GM18873 (cell line): ENCODE results near the gene POGK.
"Not testable (repeated sequence)": the region's sequence is repeated elsewhere in the genome, so short reads cannot be mapped to it uniquely, and the experiment has no call there.

ENCODE experiments used
- ATAC-seq: cut with Tn5 transposase; IDR thresholded peaks from one replicate; pipeline ENCODE4 v1.9.1; 2021; ENCODE audit warnings: mild to moderate bottlenecking, moderate library complexity, moderate number of reproducible peaks; ENCODE audit not compliant: unreplicated experiment, low FRiP score

The POGK gene

GRCh38 chr1:166855558-166855957 is 16.3 kb downstream of the POGK start:
- no peak for ATAC-seq

DNA sequence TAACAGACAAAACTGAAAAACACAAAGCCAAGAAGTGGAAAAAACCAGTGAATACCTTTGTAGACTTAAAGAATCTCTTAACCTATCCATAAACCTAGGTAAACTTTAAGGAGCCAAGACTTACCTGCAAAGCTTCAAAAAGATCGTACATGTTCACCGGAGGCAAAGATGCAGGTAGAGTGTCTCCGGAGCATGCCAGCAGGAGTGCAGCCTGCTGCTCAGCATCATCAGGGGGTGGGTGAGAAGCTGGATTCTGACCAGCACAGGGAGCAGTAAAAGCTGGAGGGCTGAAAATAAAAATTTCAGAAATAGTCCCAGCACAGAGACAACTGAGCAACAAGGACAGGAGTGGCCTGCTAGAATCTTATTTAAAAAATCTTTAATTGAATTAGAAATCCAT is 18.7 kb downstream of the POGK start:
- no peak for ATAC-seq

DNA sequence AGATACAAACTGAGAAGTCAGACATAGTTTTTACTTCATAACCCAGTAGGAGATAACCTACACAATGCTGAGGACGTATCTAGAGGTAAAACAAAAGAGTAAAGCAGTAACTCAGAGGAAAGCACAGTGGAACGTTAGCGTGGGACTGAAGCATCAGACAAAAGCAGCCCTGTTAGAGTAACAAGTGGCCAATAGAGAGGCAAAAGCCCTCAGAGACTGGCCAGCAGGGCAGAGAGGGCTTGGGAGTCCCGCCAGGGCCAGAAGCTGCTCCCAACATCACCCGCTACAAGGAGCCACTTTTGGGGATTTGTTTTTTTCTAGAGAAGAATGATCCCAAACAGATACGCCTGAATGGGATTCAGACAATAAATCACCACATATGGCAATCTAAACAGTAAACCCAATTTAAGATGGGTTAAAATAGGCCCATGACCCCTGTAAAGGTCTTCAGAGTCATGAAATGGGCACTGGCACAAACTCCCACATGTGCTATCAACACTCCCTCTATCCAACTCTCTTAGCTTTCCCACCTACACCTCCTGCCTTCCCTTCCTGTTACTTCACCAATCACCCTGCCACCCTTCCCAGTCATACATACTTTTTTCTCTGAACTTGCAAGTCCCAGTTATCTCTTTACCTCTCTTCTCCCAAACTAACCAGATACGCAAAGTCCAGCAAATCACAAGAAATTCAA is 19.6 kb downstream of the POGK start:
- no peak for ATAC-seq

- no peak for ATAC-seq
Measured at GRCh38 chr1:166859597-166859996, 20.3 kb downstream of the POGK start.

GRCh38 chr1:166865926-166866325 is 26.7 kb downstream of the POGK start:
- no peak for ATAC-seq

DNA sequence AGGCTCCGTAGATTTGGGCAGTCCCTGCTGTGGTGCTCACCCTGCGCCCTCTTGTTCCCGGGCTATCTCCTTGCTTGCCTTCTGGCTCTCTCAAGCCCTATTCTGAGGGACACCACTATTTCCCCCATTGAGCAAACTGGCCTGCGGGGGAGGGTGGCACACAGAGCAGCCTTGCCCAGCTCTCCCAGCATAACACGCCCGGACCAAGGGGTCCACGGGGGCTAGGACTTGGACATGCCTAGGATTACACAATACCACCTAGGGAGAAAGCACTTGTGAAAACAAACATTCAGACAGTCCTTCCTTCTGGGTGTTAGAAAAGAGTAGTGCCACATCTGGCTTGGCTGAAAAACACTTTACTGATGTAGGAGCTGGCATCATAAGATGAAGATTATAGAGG is 29.4 kb downstream of the POGK start:
- no peak for ATAC-seq

DNA sequence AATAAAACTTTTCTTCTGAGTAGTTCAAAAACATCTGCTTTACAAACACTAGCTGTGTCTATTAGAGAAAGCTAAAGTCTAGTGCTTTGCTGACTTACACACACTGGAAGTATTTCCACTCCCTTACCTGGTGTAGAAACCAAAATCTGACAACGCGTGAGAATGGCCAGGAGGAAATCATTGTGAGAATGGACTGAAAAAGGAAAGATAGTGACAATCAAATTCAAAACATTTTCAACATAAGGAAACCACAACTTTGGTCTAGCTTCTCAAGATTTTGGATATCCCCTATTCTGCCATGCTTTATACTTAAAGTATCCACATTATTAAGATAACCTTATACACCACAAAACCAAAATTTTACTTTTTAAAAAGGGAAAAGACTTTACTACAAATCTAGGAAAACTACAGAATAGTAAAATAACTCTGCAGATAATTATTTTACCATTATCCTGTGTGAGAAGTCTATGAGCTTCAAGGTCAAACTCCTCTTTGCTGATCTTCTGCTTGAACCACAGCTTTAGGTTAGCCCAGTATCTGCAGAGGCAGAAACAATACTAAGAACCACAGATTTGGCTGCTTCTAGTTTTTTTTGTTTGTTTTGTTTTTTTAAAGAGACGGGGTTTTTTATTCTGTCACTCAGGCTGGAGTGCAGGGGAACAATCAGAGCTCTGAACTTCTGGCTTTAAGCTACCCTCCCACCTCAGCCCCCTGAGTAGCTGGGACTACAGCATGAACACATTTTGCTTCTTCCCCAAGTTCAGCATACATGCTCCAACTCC is 30.2 kb downstream of the POGK start:
- ATAC-seq, result no peak

GRCh38 chr1:166870584-166870983 is 31.3 kb downstream of the POGK start:
- no peak for ATAC-seq

DNA sequence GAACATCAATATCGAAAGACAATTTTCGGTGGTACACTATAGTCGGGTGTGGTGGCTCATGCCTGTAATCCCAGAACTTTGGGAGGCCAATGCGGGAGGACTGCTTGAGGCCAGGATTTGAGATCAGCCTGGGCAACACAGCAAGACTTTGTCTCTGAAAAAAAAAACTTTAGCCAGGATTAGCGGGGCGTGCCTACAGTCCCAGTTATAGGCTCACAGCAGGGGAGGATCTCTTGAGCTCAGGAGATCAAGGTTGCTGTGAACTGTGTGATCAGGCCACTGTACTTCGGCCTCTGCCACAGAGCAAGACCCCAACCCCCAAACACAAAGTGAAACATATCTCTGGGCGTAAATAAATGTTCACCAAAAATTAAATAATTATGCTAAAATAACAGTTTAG is 35.2 kb downstream of the POGK start:
- ATAC-seq, result no peak

GRCh38 chr1:166875302-166875733 is 36.0 kb downstream of the POGK start:
- ATAC-seq, result no peak

DNA sequence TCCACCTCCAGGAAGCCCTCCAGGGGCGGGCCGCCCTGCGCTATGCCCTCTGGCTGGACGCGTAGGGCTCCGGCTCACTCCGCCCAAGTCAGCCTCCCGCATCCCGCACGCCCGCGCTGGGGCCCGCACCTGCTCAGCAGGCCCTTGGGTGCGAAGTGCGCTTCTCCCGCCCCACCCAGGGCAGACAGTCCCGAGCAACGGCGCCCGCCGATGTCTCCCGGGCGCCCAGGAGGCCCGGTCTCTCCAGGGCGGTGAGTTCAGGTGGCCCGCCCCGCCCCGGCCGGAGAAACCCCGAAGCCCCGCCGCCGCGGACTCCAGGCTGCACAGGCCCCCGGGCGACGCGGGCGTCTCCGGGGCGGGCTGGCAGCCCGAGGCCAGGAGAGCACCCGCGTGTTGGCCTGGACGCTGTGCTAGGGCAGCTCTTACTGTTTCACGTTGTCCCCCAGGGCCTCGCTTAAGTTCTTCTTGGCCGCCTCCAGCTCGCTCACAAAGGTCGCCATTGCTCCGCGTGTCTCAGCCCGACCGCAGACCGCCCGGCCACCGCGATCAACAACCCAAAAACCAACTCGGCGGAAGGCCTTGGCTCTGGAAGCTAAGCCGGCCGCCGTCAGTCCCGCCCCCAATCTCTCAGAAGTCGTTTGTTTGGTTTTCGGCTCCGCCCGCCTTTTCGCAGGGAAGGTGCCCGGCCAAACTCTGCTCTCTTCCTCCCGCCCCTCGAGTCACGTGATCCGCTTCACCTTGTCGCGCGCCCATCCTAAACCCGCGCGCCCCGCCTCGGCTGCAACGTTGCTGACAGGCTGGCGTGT is 36.7 kb downstream of the POGK start, which contains the start of gene TADA1:
TADA1 (minus strand) TSS at position 531 of the 806 bp plus-strand sequence; CDS start at position 500, 31 bp downstream.
- ATAC-seq, result peak; percentile 88

- no peak for ATAC-seq
Measured at GRCh38 chr1:166876540-166876838, 37.2 kb downstream of the POGK start.

GRCh38 chr1:166878173-166878917 is 39.1 kb downstream of the POGK start:
- ATAC-seq, result not testable (repeated sequence)

- ATAC-seq, result no peak
Measured at GRCh38 chr1:166882893-166883292, 43.6 kb downstream of the POGK start.

DNA sequence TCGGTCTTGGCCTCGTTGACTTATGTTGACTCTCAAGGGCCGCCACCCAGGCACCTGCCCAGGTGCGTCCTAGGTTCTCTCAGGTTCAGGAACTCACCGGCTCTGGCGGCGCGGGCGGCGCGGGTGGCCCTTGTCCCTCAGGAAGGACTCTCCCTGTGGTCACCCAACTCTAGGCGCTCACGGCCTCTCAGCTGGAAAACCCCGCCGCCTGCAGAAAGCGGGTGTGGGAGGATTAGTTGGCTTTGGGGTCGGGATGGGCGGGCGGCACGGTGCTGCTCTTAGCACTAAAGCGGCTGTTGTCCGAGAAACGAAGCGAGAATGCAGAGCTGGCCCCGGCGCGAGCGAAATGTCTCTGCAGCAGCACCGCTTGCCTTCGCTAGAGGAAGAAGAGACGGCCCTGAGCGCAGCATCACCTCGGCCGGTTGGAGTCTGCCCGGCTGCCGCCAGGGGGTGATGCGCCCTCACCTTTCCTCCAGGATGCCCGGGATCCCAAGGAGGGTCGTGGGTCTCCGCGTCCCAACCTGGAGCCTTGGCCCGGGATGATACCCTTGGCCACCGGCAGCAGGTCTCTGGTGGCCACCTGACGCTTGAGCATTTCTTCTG is 44.9 kb downstream of the POGK start:
- no peak for ATAC-seq

GRCh38 chr1:166884971-166885370 is 45.7 kb downstream of the POGK start:
- ATAC-seq, result no peak

- ATAC-seq, result no peak
Measured at GRCh38 chr1:166888373-166889111, 49.3 kb downstream of the POGK start.

- ATAC-seq, result no peak
Measured at GRCh38 chr1:166889776-166890175, 50.5 kb downstream of the POGK start.

- ATAC-seq, result no peak
Measured at GRCh38 chr1:166895766-166896165, 56.5 kb downstream of the POGK start.
